Neural cell (in vitro differentiated cells): ENCODE measurements around the gene GDPD5. TPM values are rescaled to one million over a fixed set of nuclear protein-coding genes. Genes with fewer than 3 reads are reported as not detected.

ENCODE experiments used
- H2AFZ ChIP-seq: fragments of 200-600, 300-800 bp; sonication (generic), shearing (Covaris generic); 2 replicates; pipeline ENCODE4 v1.6.0; 2014; ENCODE audit warnings: low read depth, mild to moderate bottlenecking, antibody characterized with exemption, low read length, moderate library complexity
- H3F3A ChIP-seq: fragments of 200-600 bp; shearing (Covaris generic); 2 replicates; pipeline ENCODE4 v1.6.1; 2016; ENCODE audit warnings: mild to moderate bottlenecking, moderate library complexity, mixed read lengths, antibody characterized with exemption, low read length; ENCODE audit not compliant: insufficient read depth, poor library complexity, severe bottlenecking
- H3K27ac ChIP-seq: fragments of 200-600, 300-800 bp; sonication (generic), shearing (Covaris generic); 2 replicates; pipeline ENCODE4 v1.5.1; 2014; ENCODE audit warnings: mild to moderate bottlenecking, low read length, moderate library complexity
- H3K27me3 ChIP-seq: fragments of 300-800, 200-600 bp; sonication (generic), shearing (Covaris generic); 2 replicates; pipeline ENCODE4 v1.6.0; 2014; ENCODE audit warnings: mild to moderate bottlenecking, low read depth, low read length, moderate library complexity; ENCODE audit not compliant: insufficient read depth
- H3K36me3 ChIP-seq: fragments of 300-800, 200-600 bp; sonication (generic), shearing (Covaris generic); 2 replicates; pipeline ENCODE4 v1.5.1; 2014; ENCODE audit warnings: mild to moderate bottlenecking, antibody characterized with exemption, low read length, moderate library complexity; ENCODE audit not compliant: insufficient read depth
- H3K4me2 ChIP-seq: fragments of 300-800, 200-600 bp; sonication (generic), shearing (Covaris generic); 2 replicates; pipeline ENCODE4 v1.6.0; 2014; ENCODE audit warnings: mild to moderate bottlenecking, low read length
- H3K4me3 ChIP-seq: fragments of 300-800, 200-600 bp; sonication (generic), shearing (Covaris generic); 2 replicates; pipeline ENCODE4 v1.5.1; 2014; ENCODE audit warnings: mild to moderate bottlenecking, low read length, moderate library complexity
- H3K79me2 ChIP-seq: fragments of 200-600 bp; shearing (Covaris generic); replicated peaks from 2 replicates; pipeline ENCODE4 v1.6.0; 2014; ENCODE audit warnings: mild to moderate bottlenecking, low read length, moderate library complexity; ENCODE audit not compliant: insufficient read depth
- H3K9ac ChIP-seq: fragments of 300-800, 200-600 bp; sonication (generic), shearing (Covaris generic); 2 replicates; pipeline ENCODE4 v1.6.1; 2016; ENCODE audit warnings: mild to moderate bottlenecking, low read length, mixed read lengths
- H3K9me2 ChIP-seq: fragments of 200-600 bp; shearing (Covaris generic); 2 replicates; pipeline ENCODE4 v1.6.1; 2016; ENCODE audit warnings: mild to moderate bottlenecking, low read length, mixed read lengths; ENCODE audit not compliant: insufficient read depth
- H3K9me3 ChIP-seq: fragments of 200-600, 300-800 bp; sonication (generic), shearing (Covaris generic); 2 replicates; pipeline ENCODE4 v1.6.1; 2016; ENCODE audit warnings: mild to moderate bottlenecking, mixed run types, low read length, moderate library complexity, mixed read lengths
- H4K20me1 ChIP-seq: fragments of 200-600 bp; shearing (Covaris generic); 2 replicates; pipeline ENCODE4 v1.6.1; 2016; ENCODE audit warnings: mild to moderate bottlenecking, mixed run types; ENCODE audit not compliant: insufficient read depth
- EP300 ChIP-seq: fragments of 450-650 bp; conservative IDR thresholded peaks from 2 replicates; pipeline ENCODE4 v1.6.1; 2014; ENCODE audit warnings: antibody characterized with exemption, mild to moderate bottlenecking, moderate library complexity; ENCODE audit not compliant: poor library complexity, severe bottlenecking
- EZH2 ChIP-seq: fragments of 200-600, 300-800 bp; shearing (Covaris generic), sonication (generic); IDR thresholded peaks from 2 replicates; pipeline ENCODE4 v1.6.1; 2014; ENCODE audit warnings: antibody characterized with exemption, low read length, borderline replicate concordance, mild to moderate bottlenecking; ENCODE audit not compliant: insufficient read depth, poor library complexity, severe bottlenecking
- MXI1 ChIP-seq: fragments of 450-650 bp; conservative IDR thresholded peaks from 2 replicates; pipeline ENCODE4 v1.6.1; 2014; ENCODE audit warnings: antibody characterized with exemption, mild to moderate bottlenecking; ENCODE audit not compliant: poor library complexity, severe bottlenecking
- POLR2AphosphoS5 ChIP-seq: IDR thresholded peaks from 2 replicates; pipeline ENCODE4 v1.6.1; 2012
- RAD21 ChIP-seq: fragments of 450-650 bp; conservative IDR thresholded peaks from 2 replicates; pipeline ENCODE4 v1.6.1; 2014; ENCODE audit warnings: antibody characterized with exemption, mild to moderate bottlenecking, moderate library complexity
- SMC3 ChIP-seq: fragments of 450-650 bp; conservative IDR thresholded peaks from 2 replicates; pipeline ENCODE4 v1.6.1; 2014; ENCODE audit warnings: antibody characterized with exemption, mild to moderate bottlenecking, moderate library complexity; ENCODE audit not compliant: poor library complexity
- TAF1 ChIP-seq: IDR thresholded peaks from 2 replicates; pipeline ENCODE4 v1.6.1; 2012; ENCODE audit warnings: low read depth
- polyA plus RNA-seq: library from polyadenylated mRNA; depleted of rRNA; stranded (reverse); fragments of >200 nt; gene quantifications from 2 replicates; pipeline ENCODE4 v1.2.3, GENCODE V29; 2014
- TF ChIP-seq, protein P1 (sequence below): fragments of 450-650 bp; IDR thresholded peaks from 2 replicates; pipeline ENCODE4 v1.5.1; 2014; ENCODE audit warnings: antibody characterized with exemption, mild to moderate bottlenecking, moderate library complexity; ENCODE audit not compliant: poor library complexity, severe bottlenecking
- TF ChIP-seq, protein P2 (sequence below): IDR thresholded peaks from 2 replicates; pipeline ENCODE4 v1.6.1; 2012; ENCODE audit warnings: borderline replicate concordance

GDPD5 gene
- polyA plus RNA-seq, 1 donor from 2014 or later, result 19.2 TPM

DNA sequence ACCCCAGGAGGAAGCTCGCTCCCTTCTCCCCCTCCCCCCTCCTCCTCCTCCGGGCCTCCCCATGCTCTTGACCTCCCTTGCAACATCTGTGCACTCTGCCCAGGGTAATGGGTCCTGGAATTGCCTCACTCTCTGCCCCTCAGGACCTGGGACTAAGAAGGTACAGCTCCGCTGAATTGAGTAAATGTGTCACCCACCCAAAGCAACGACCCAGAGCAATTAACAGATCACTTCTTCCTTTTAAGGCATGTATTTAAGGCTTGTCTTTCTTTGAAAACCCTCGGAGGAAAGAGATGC is 15.1 kb downstream of the GDPD5 start:
- Histone ChIP-seq H3K36me3 (no peaks in the 10 kb centered on the region), H3K4me2 (no peak overlapping the region), H3K27ac (peak overlapping the region; percentile 16), H2AFZ (no peak overlapping the region), H3K4me3 (no peak overlapping the region), H3K79me2 (no peaks in the 10 kb centered on the region), H4K20me1 (no peaks in the 10 kb centered on the region), H3K9ac (peak overlapping the region; percentile 12), H3F3A (no peaks in the 10 kb centered on the region), H3K27me3 (no peaks in the 10 kb centered on the region), H3K9me3 (no peaks in the 10 kb centered on the region), H3K9me2 (no peaks in the 10 kb centered on the region)
- TF ChIP-seq EZH2, result no peak
- TF ChIP-seq POLR2AphosphoS5, result no peak
- no peak for TF ChIP-seq EP300
- no peak for TF ChIP-seq TAF1
- no peak for TF ChIP-seq RAD21
- no peak for TF ChIP-seq SMC3
- no peak for TF ChIP-seq MXI1
- TF ChIP-seq, protein P1, sequence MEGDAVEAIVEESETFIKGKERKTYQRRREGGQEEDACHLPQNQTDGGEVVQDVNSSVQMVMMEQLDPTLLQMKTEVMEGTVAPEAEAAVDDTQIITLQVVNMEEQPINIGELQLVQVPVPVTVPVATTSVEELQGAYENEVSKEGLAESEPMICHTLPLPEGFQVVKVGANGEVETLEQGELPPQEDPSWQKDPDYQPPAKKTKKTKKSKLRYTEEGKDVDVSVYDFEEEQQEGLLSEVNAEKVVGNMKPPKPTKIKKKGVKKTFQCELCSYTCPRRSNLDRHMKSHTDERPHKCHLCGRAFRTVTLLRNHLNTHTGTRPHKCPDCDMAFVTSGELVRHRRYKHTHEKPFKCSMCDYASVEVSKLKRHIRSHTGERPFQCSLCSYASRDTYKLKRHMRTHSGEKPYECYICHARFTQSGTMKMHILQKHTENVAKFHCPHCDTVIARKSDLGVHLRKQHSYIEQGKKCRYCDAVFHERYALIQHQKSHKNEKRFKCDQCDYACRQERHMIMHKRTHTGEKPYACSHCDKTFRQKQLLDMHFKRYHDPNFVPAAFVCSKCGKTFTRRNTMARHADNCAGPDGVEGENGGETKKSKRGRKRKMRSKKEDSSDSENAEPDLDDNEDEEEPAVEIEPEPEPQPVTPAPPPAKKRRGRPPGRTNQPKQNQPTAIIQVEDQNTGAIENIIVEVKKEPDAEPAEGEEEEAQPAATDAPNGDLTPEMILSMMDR, result no peak

DNA sequence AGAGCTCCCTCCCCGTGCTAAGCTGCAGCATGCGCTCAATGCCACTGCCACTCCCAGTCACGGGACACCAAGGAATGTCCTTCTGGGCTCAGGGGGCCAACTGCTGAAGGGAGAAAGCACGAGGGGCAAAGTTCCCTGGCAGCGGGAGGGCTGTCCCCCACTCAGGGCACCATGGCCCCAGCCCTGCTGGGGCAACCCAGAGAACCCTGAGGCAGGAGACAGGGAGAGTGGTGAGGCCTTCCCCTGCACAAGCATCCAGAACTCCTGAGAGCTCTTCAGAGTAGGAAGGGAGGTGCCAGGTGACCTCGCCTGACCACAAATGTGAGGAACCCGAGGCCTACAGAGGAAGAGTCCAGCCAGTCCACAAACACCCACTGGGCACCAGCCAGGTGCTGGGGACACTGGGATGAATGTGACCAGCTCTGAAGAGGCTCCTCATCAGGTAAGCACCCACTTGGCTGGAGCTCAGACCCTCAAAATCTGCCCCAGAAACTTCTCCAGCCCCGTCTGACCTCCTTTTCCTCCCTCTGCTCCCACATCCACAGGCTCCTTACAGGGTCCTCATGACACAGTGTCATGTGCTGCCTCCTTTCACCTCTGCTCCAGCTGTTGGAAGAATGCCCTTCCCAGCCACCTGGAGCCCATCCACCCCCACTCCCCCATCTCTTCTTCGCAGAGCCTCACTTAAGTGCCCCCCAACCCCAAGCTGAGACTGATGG is 15.6 kb downstream of the GDPD5 start:
- Histone ChIP-seq H3K27ac (peak overlapping the region; percentile 16), H3K79me2 (no peaks in the 10 kb centered on the region), H3K4me2 (no peak overlapping the region), H3F3A (no peaks in the 10 kb centered on the region), H3K4me3 (no peak overlapping the region), H4K20me1 (no peaks in the 10 kb centered on the region), H3K9me2 (no peaks in the 10 kb centered on the region), H3K9ac (peak overlapping the region; percentile 12), H3K36me3 (no peaks in the 10 kb centered on the region), H3K9me3 (no peaks in the 10 kb centered on the region), H3K27me3 (no peaks in the 10 kb centered on the region), H2AFZ (no peak overlapping the region)
- TF ChIP-seq EZH2 (no peak), POLR2AphosphoS5 (no peak), TAF1 (no peak), RAD21 (no peak), SMC3 (no peak), EP300 (no peak), MXI1 (no peak)
- TF ChIP-seq, protein P1, result no peak
- TF ChIP-seq, protein P2, sequence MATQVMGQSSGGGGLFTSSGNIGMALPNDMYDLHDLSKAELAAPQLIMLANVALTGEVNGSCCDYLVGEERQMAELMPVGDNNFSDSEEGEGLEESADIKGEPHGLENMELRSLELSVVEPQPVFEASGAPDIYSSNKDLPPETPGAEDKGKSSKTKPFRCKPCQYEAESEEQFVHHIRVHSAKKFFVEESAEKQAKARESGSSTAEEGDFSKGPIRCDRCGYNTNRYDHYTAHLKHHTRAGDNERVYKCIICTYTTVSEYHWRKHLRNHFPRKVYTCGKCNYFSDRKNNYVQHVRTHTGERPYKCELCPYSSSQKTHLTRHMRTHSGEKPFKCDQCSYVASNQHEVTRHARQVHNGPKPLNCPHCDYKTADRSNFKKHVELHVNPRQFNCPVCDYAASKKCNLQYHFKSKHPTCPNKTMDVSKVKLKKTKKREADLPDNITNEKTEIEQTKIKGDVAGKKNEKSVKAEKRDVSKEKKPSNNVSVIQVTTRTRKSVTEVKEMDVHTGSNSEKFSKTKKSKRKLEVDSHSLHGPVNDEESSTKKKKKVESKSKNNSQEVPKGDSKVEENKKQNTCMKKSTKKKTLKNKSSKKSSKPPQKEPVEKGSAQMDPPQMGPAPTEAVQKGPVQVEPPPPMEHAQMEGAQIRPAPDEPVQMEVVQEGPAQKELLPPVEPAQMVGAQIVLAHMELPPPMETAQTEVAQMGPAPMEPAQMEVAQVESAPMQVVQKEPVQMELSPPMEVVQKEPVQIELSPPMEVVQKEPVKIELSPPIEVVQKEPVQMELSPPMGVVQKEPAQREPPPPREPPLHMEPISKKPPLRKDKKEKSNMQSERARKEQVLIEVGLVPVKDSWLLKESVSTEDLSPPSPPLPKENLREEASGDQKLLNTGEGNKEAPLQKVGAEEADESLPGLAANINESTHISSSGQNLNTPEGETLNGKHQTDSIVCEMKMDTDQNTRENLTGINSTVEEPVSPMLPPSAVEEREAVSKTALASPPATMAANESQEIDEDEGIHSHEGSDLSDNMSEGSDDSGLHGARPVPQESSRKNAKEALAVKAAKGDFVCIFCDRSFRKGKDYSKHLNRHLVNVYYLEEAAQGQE, result no peak
